HG02798 (cell line): ENCODE data around the gene GAN.
A peak's percentile ranks its signal among the peaks of the same experiment; 100 is the strongest.
"Not testable (repeated sequence)": the region's sequence is repeated elsewhere in the genome, so short reads cannot be mapped to it uniquely, and the experiment has no call there.

Experiments
- ATAC-seq: cut with Tn5 transposase; IDR thresholded peaks from one replicate; pipeline ENCODE4 v1.9.1; 2021; ENCODE audit warnings: mild to moderate bottlenecking; ENCODE audit not compliant: unreplicated experiment, poor library complexity

The GAN gene

DNA sequence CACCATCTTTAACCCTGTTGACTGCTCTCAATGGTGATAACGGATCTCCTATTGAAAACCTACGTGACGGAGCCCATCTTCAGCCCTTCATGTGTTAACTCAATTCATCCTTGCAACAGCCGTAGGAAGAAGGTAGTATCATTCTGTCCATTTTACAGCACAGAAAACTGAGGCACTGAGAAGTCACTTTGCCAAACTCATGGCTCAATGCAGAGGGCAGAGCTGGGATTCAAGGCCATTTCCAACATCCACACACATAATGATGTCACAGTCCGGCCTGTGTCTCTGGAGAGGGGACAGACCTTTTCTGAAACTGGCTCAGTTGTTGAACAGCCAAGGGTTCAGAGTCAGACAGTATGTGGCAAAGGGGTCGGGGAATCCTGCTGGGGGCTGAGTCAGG lies 77.2 kb downstream of the GAN start:
- ATAC-seq = no peak

DNA sequence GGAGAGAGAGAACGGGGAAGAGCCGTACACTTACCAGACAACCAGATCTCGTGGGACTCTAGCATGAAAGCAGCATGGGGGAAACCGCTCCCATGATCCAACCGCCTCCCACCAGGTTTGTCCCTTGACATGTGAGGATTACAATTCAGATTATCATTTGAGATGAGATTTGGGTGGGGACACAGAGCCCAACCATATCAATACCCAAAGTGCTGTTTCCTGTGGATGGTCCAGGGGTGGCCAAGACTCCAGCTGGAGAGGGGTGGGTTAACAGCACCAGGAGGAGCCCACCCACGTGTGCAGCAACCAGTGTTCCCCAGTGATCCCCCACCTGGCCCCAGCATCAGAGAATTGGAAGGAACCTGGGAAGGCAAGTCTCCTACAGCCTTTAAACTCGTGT lies 79.7 kb downstream of the GAN start:
- ATAC-seq = no peak

DNA sequence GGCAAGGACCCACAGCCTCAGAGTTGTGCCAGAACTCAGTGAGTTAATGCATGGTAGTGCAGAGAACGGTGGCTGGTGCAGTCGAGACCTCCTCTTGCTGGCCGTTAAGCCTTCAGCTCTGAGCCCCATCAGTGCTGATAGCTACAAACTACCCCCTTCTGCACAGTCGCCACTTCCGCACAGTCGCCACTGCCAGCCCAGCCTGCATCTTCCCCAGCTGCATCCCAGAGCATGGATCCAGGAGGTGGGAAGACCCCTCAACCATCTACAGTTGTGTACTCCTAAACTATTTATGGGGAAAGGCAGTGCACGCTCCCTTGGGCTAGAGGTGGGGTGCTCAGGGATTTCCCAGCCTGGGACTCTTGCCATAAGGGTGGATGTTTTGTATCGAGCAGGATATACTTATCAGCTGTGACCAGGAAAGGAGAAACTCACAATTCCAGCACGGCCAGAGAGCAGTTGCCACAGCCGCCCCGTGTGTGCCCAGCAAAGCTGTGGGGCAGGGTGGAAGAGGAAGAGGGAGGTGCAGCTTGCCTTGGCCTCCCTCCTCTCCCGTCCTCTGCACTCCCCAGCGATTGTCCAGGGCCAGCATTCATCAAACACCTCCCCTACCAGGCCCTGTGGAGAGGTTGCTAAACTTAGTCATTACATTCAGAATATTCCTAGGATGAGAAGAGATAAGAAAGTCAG lies 80.3 kb downstream of the GAN start:
- no peak for ATAC-seq

DNA sequence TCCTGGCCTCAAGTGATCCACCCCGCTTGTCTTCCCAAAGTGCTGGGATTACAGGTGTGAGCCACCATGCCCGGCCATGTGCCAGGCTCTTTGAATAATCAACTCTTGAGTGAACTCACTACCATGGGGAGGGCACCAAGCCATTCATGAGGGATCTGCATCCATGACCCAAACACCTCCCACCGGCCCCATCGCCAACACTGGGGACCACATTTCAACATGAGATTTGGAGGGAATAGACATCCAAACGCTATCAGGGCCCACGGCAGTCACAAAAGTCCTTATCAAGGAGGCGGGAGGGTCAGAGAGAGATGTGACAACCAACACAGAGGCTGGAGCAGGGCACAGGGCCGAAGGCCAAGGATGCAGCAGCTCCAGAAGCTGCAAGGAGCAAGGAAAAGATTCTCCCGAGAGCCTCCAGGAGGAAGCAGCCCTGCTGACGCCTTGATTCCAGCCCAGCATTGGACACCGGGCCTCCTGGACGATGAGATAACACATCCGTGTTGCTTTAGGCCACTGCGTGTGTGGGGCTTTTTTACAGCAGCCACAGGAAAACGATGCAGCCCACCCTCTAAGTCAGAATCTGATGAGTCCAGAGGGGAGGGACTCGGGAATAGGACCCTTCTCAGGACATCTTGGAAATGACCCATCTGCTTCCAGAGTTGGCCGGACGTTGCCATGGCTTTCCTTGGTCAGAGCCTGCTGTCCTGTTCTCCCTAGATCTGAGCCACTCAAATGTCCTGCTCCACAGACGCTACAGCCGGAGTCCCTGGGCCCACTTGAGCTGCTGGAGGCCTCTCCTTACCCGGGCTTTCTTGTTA lies 82.5 kb downstream of the GAN start:
- ATAC-seq = no peak

DNA sequence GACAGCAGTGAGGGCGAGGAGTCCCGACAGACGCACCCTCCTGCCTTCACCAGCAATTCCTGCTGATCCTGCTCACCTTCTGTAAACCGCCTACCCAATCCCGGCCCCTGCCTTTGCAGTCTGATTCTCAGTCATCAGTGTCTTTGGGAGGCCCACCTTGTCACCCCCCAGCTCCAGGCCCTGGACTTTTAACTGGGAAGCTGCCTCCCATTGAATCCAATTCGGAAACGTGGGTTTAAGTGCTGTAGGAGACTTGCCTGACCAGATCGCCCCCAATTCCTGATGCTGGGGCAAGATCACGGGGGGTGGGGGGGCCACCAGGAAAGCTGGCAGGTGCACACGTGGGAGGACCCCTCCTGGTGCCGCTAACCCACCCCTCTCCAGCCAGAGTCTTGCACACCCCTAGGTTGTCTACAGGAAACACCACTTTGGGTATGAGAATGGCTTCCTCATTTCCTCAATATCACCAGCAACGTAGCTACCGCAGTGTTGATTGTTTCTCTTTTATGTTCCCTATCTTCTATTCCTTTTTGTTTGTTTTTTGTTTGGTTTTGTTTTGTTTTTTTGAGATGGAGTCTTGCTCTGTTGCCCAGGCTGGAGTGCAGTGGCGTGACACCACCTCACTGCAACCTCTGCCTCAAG lies 83.2 kb downstream of the GAN start:
- ATAC-seq = no peak

DNA sequence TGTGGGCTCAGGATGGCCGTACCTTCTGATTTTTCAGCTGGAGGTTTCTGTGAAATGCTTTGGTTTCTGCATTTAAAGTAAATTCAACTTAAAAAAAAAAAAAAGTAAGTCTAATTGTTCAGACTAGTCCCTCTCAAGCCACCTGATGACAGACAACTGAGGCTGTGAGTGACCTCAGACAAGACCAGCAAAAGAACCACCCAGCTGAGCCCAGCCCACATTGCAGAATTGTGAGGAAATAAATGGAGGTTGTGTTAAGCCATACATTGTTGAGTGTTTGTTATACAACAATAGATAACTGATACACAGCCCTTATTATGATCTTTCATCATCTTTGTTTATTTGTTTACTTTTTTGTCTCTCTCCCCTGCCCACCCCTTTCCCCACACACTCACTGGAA lies 85.1 kb downstream of the GAN start:
- no peak for ATAC-seq

DNA sequence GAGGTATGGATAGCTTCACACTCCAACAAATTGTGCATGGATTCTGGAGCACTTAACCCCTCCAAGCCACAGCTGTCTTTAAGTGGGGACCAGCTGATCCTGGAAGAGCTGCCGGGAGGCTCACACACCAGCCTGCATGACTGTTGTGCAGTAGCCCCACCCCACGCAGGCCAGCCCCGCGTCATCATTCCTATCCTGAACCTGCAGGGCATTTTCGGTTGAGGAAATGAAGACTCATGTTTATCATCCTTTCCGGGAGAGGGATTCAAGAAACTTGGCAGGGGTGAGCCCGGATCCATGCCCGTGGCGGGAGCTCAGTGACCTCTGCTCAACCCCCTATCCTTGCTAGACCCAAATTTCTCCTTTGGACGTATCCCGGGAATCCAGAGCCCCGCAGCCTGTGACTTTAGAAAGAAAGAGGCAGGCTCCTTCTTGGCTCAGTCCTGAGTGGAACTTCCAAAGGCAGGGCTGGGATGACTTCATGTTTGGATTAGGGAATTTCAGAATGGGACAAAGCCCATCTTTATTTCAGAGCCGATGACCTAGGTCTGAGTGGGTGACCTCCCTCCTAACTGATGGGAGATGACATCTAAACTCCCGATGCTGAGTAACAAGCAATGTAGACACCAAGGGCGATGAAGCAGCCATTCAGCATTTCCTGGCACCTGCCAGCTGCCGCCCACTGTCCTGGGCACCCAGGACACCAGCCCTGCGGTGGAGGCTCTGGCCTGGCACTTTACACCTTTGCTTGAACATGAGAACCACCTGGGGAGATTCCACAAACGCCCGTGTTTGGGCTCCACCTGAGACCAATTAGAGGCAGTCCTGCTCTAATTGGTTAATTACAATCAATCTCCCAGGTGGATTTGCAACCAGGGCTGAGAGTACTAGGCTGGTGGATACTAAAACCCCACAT lies 86.5 kb downstream of the GAN start:
- no peak for ATAC-seq

DNA sequence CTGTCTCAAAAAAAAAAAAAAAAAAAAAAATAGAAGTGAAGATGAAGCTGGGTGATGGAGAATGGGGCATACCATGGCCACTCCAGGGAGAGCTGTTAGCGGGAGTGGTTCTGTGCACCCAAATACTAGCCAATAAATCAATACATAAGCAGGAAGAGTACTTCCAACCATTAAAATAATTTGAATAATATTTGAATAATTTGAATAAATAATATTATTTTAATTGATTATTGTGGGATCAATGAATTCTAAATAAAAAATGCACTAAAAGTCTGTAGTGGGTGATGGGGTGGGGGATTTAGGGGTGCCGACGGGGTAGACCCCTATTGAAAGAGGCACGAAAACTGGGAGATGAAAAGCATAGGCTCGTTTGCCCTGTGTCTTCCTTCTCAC lies 88.4 kb downstream of the GAN start:
- no peak for ATAC-seq

DNA sequence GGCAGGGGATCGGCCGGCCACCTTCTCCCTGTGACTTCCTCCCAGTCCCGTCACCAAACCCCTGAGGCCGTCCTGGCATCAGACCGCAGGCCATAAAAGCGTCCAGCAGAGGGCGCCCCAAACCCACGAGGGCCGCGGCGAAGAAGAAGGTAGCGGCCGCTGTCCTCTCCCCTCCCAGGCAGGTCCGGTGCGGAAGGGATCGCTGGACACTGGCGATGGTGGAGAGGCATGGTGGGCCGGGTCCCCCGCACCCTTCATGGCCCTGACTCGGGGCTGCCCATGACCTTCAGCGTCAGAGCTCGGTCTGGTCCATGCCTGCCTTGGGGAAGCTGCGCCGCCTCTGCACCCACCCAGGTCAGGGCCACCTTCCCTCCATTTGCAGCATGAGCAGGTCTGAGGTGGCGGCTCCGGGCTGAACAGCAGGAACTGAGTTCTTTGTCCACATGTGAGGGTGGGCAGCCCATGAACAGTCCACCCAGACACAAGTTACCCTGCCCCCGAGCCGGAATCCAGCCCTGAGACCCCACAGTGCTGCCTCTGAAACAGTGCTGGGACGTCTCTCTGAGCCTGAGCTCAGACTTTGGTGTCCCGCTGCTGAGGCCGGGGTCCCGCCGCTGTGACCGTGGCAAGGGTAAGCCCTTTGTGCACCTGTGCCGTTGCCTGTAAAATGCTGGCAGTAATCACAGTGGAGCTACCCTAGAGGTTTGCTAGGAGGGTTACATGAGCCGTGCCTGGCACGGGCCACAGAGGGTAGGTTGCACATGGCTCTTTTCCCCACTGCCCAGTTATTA lies 89.0 kb downstream of the GAN start:
- ATAC-seq = peak; percentile 80

DNA sequence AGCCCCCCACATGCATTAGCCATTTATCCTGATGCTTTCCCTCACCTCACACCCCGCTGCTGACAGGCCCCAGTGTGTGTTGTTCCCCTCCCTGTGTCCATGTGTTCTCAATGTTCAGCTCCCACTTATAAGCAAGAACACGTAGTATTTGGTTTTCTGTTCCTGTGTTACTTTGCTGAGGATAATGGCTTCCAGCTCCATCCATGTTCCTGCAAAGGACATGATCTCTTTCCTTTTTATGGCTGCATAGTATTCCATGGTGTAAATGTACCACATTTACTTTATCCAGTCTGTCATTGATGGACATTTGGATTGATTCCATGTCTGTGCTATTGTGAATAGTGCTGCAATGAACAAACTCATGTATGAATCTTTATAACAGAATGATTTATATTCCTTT lies 90.2 kb downstream of the GAN start:
- not testable (repeated sequence) for ATAC-seq

DNA sequence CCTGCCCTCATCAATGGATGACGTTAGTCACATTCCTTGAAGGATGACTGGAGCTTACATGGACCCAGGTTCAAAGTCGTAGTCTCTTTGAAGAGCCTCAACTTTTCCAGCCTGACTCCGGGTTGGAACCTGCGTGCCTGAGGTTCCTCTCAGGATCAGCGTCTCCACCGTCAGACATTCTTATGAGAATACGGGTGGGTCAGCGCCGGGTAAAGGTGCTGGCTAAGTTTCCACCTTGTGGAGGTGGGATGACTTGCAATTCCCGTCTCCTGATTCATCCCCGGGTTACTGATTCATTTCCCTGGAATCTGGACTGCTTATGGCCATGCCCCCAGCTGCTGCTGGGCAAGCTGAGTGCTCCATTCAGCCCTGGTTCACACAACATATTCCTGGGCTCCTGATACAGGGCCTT lies 90.9 kb downstream of the GAN start:
- ATAC-seq = no peak

DNA sequence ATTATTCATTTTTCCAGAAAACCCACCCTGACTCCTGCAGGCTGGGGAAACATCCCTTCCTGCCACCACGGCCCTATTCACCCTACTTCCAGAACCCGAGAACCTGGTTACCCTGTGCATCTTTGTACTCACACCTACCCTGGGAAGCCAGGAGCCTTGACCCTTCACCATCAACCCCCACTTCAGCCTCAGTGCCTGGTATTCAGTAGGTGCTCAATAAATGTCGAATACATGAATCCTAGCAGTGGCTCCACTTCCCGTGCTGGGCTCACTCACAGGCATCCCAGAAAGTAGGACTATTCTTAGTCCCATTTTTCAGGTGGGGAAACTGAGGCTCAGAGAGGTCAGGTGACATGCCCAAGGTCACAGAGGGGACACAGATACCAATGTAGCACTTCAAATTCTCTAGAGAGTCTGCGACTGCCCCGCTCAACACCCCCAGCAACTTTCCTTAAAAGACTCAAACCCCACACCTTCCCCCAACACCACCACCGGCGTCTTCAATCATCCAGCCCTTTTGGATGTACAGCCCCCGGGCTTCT lies 93.7 kb downstream of the GAN start:
- ATAC-seq = no peak

DNA sequence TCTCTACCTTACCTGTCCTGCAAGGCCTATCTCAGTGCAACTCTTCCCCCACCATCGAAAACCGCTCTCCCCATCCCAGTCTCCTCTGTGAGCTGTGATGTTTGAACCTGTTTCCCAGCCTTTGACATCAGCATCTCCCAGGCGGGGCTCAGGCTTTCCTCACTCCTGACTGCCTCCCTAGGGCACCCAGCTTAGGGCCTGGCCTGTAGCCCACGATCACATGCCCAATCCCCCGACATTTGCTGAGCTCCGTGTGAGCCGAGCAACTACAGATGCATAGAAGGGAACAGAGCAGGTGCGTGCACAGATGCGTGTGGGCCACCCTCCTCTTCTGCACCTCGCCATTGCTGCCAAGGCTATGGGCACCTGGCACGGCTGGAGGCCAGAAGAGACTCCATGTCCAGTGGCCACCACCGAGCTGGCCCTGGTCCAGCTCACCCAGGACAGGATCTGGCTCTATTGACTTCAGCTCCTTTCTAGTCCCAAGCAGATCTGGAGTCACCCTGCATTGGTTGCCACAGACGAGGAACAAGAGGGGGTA lies 94.3 kb downstream of the GAN start:
- ATAC-seq = no peak

DNA sequence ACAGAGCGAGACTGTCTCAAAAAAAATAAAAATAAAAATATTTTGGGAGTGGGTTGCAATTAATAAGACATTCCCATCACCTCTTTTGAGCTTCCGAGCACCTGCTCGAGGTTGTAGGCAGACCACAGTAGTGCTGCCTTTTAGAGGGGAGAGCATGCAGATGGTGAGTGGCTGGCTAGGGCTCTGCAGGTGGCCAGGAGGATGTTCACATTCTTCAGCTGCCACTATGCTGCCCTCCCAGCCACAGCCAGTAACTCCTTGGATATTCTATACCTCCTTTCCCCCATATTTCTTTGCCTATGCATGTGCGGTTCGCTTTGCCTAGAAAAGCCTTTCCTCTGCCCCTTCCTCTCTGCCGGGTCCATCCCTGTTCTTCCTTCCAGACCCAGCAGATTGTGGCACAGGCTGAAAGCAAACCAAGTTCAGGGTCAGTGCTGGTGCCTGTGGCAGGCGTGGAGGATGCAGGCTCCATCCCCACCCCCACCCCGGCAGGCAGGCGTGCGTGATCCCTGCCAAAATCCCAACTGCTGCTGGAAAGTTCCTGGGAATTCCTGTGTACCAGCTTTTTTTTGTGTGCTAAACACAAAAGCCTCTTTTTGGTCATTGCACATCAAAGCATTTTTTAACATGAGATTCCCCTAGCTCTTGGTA lies 96.0 kb downstream of the GAN start:
- ATAC-seq = no peak

DNA sequence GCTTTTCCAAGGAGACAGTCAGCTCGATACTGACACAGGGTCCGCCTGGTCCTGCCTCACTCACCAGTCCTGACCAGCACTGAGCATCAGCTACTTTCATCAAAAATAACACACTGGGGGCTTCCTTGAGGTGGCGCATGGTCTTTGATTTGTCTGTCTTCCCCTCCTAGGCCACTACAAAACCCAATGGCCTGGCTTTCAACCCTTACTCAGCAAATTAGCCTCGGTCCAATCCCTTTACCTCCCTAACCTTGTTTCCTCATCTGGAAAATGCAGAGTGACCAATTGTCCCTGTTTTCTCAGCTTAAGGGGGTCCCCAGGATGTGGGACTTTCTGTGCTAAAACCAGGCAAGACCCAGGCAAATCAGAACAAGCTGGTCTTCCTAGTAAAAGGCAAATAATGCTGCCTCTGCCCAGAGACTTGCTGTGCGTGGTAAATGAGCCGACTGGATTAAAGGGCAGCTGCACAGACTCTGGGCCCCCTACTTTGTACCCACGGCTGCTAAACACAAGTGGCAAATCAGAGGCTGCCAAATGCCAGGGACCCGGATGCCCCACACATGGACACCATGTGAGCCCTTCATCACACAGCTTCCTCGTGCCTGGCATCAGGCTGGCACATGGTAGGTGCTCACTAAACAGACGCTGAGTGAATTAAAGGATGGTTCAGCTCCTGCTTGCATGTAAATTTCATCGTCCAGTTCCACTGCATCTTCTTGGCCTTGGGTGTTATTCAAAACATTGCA lies 98.7 kb downstream of the GAN start:
- ATAC-seq = no peak

DNA sequence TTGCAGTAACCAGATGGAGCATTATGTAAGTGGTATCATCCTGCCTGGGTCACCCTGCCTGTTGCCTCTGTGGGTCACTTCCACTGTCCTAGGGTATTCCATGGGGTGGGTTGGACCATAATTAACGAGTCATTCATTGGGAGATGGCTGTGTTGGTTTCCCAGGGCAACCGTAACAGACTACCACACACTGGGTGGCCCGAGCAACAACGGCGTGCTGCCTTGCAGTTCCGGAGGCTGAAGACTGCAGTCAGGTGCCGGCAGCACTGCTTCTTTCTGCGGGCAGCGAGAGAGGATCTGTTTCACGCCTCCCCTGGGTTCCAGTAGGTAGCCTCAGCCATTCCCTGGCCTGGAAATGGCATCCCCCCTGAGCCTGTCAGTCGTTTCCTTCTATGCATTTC lies 101.0 kb downstream of the GAN start:
- no peak for ATAC-seq

DNA sequence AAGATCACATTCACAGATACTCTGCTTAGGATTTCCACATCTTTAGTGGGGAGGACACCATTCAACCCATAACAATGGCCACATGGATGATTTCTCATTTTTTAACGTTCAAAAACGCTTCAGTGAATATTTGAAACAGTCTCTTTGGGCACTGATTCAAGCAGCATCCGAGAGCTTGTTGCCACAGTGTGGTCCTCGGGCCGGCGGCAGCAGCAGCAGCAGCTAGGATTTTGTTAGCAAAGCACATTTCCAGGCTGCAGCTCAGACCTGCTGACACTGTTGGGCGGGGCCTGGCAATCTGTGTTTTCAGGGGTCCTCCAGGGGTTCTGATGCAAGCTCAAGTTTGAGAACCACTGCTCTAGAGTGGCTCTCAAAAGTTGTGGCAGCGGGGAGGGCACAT lies 102.0 kb downstream of the GAN start:
- no peak for ATAC-seq

DNA sequence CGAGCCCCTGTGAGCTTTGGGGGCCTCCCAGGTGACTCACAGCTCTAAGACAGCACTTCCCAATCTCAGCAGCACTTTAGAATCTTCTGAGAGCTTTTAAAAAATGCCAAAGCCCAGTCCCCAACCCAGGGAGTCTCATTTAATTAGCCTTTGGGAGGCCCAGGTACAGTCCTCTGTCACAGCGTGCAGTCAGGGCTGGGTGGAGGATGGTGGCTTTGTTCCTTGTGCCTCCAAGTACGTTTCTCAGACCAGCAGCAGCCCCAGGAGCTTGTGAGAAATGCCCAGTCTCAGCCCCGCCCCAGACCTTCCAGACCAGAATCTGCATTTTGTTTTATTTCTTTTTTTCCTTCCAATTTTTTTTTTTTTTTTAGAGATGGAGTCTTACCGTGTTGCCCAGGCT lies 102.4 kb downstream of the GAN start:
- no peak for ATAC-seq
